Activated CD8-positive, alpha-beta T cell treated with anti-CD3 and anti-CD28 coated beads for 36 hours (primary cell): ENCODE results near the gene ANKFN1. TPM values are rescaled to one million over a fixed set of nuclear protein-coding genes. Genes with fewer than 3 reads are reported as not detected.

Source experiments
- ATAC-seq: fragments of 200-7000 bp; cut with Tn5 transposase; one replicate; pipeline ENCODE4 v1.10.0; 2021; ENCODE audit warnings: mild to moderate bottlenecking, moderate library complexity
- CTCF ChIA-PET: fragments of 350-600 bp; sonication (Branson Sonifier 250); formaldehyde crosslinking; loops from one replicate; lab custom pipeline; 2021; ENCODE audit warnings: antibody characterized with exemption; lab: Charles Lee
- POLR2A ChIA-PET: fragments of 350-600 bp; sonication (Branson Sonifier 250); formaldehyde crosslinking; loops from one replicate; lab custom pipeline; 2021; ENCODE audit warnings: antibody characterized with exemption; lab: Charles Lee
- DNase-seq: peaks from one replicate; pipeline ENCODE4 v3.0.0-alpha.2; 2020
- H3K27ac Mint-ChIP-seq: one replicate; pipeline ENCODE4 v1.8.0; 2021; ENCODE audit warnings: mild to moderate bottlenecking, mixed read lengths
- H3K27me3 Mint-ChIP-seq: one replicate; pipeline ENCODE4 v1.8.0; 2021; ENCODE audit warnings: mixed read lengths
- H3K36me3 Mint-ChIP-seq: one replicate; pipeline ENCODE4 v1.8.0; 2021; ENCODE audit warnings: low read depth, mixed read lengths
- H3K4me1 Mint-ChIP-seq: one replicate; pipeline ENCODE4 v1.8.0; 2021; ENCODE audit warnings: low read depth, mixed read lengths
- H3K4me3 Mint-ChIP-seq: one replicate; pipeline ENCODE4 v1.8.0; 2021; ENCODE audit warnings: mild to moderate bottlenecking, moderate library complexity, mixed read lengths
- H3K9me3 Mint-ChIP-seq: one replicate; pipeline ENCODE4 v1.8.0; 2021; ENCODE audit warnings: mixed read lengths
- intact Hi-C: fragments of 100-400 bp; cut with micrococcal nuclease; formaldehyde crosslinking; loops from one replicate; pipeline ENCODE4 v1.10.0; 2022
- total RNA-seq, 2 experiments: library from RNA; stranded (reverse); gene quantifications; one replicate each; pipeline ENCODE4 v1.2.3, GENCODE V29; 2021
- TF ChIP-seq, protein P1 (sequence below): fragments of 200-600 bp; IDR thresholded peaks from one replicate; pipeline ENCODE4 v1.8.0; 2022; ENCODE audit warnings: antibody characterized with exemption, mild to moderate bottlenecking

Gene ANKFN1
- total RNA-seq, 2 experiments from 2014 or later: not detected

DNA sequence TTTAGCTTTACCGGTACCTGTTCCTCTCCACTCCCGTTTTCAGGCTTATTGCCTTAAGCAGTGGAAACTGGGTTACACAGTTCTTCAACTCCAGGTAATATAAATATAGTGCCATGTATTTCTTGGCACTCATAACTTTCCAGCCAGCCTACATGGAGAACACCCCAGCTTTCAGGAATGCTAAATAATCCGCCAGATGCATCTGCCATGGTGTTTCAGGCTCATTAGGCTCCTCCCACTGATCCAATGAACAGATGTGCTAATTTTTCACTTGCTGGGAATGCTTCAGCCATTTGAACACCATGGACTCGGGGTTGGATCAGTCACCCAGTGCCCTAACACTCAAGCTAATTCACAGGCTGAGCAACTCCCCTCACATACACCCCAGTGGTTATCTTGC lies 4.6 kb downstream of the ANKFN1 start:
- ChIA-PET CTCF (no interaction called here), POLR2A (no interaction called here)
- Mint-ChIP-seq H3K27ac (no peak overlapping the region), H3K4me3 (no peak overlapping the region), H3K4me1 (no peaks in the 10 kb centered on the region), H3K27me3 (no peaks in the 10 kb centered on the region), H3K36me3 (no peaks in the 10 kb centered on the region), H3K9me3 (no peaks in the 10 kb centered on the region)
- DNase-seq (no peak), ATAC-seq (no peak)
- intact Hi-C loops: no loop called here
- TF ChIP-seq, protein P1, sequence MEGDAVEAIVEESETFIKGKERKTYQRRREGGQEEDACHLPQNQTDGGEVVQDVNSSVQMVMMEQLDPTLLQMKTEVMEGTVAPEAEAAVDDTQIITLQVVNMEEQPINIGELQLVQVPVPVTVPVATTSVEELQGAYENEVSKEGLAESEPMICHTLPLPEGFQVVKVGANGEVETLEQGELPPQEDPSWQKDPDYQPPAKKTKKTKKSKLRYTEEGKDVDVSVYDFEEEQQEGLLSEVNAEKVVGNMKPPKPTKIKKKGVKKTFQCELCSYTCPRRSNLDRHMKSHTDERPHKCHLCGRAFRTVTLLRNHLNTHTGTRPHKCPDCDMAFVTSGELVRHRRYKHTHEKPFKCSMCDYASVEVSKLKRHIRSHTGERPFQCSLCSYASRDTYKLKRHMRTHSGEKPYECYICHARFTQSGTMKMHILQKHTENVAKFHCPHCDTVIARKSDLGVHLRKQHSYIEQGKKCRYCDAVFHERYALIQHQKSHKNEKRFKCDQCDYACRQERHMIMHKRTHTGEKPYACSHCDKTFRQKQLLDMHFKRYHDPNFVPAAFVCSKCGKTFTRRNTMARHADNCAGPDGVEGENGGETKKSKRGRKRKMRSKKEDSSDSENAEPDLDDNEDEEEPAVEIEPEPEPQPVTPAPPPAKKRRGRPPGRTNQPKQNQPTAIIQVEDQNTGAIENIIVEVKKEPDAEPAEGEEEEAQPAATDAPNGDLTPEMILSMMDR: no peak

DNA sequence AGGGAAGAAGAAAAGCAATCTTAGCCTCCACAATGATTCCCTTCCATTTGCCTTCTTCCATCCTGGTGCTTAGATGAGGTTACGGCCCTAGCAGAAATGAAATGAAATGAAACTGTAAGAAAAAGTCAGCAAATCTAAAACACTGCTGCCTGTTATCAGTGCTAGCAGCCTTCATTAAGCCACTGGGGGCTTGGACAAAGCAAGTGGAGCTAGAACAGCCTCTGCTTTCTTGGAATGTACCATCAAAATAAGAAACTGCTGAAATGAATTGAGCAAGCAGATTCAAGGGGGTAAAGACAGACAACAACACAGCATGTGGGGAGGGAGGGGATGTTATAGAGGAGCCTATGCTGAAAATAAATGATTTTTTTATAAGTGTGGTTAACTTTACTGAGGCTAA lies 5.1 kb downstream of the ANKFN1 start:
- Mint-ChIP-seq H3K27ac (no peak overlapping the region), H3K27me3 (no peaks in the 10 kb centered on the region), H3K36me3 (no peaks in the 10 kb centered on the region), H3K4me1 (no peaks in the 10 kb centered on the region), H3K9me3 (no peaks in the 10 kb centered on the region), H3K4me3 (no peak overlapping the region)
- POLR2A ChIA-PET: no interaction called here
- CTCF ChIA-PET: no interaction called here
- intact Hi-C loops: no loop called here
- DNase-seq (no peak), ATAC-seq (no peak)
- TF ChIP-seq, protein P1: no peak

GRCh38 chr17:56158915-56159825 lies 5.9 kb downstream of the ANKFN1 start:
- no peak for ATAC-seq
- ChIA-PET POLR2A (no interaction called here), CTCF (no interaction called here)
- H3K4me3 Mint-ChIP-seq: no peak overlapping the region
- no peak overlapping the region for H3K27ac Mint-ChIP-seq
- no peaks in the 10 kb centered on the region for H3K4me1 Mint-ChIP-seq
- H3K27me3 Mint-ChIP-seq: no peaks in the 10 kb centered on the region
- no peak for DNase-seq
- intact Hi-C loops: no loop called here
- no peaks in the 10 kb centered on the region for H3K9me3 Mint-ChIP-seq
- H3K36me3 Mint-ChIP-seq: no peaks in the 10 kb centered on the region
- TF ChIP-seq, protein P1: no peak

GRCh38 chr17:56159826-56160380 lies 6.6 kb downstream of the ANKFN1 start:
- no peaks in the 10 kb centered on the region for H3K4me1 Mint-ChIP-seq
- ChIA-PET POLR2A (interaction anchor here (0.7 kb wide), 1 partner anchor 349 kb away, joined by 3 read pairs; no protein-coding TSS in a partner anchor), CTCF (no interaction called here)
- H3K4me3 Mint-ChIP-seq: no peak overlapping the region
- DNase-seq (no peak), ATAC-seq (no peak)
- no peaks in the 10 kb centered on the region for H3K27me3 Mint-ChIP-seq
- intact Hi-C loops: no loop called here
- no peaks in the 10 kb centered on the region for H3K9me3 Mint-ChIP-seq
- H3K36me3 Mint-ChIP-seq: no peaks in the 10 kb centered on the region
- TF ChIP-seq, protein P1: no peak
- no peak overlapping the region for H3K27ac Mint-ChIP-seq

DNA sequence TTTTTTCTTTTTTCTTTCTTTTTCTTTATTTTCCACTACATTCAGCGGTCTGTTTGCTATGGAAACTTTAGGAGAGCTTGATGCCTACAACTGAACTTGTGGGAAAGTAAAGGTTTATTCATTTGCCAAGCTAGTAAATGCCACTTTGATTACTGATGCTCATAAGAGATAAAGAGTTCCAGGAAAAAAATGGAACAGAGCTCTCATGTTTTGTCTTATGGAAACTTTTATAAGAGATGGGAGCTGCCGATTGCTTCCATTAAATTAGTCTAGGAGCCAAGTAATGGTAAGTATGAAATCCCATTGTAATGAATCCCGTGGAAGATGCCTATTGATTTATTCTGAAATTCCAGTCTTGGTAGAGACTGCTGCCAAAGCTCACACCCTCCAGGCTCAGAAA lies 7.1 kb downstream of the ANKFN1 start:
- CTCF ChIA-PET: no interaction called here

More for the DNA sequence above, 7.1 kb downstream of the ANKFN1 start:
- TF ChIP-seq, protein P1: no peak
- POLR2A ChIA-PET: interaction anchor here (0.7 kb wide), 1 partner anchor 348 kb away, joined by 3 read pairs; no protein-coding TSS in a partner anchor
- no peaks in the 10 kb centered on the region for H3K27me3 Mint-ChIP-seq
- H3K9me3 Mint-ChIP-seq: no peaks in the 10 kb centered on the region
- DNase-seq (no peak), ATAC-seq (no peak)
- no peaks in the 10 kb centered on the region for H3K4me1 Mint-ChIP-seq
- no peak overlapping the region for H3K4me3 Mint-ChIP-seq
- no peak overlapping the region for H3K27ac Mint-ChIP-seq
- H3K36me3 Mint-ChIP-seq: no peaks in the 10 kb centered on the region
- intact Hi-C loops: no loop called here
